DOHH2 (cell line): ENCODE results near the gene TMEM217.

Source experiments
- H3F3A ChIP-seq: fragments of 200-600 bp; sonication (generic), shearing (Covaris generic); 2 replicates; pipeline ENCODE4 v1.6.0; 2016; ENCODE audit warnings: antibody characterized with exemption, mild to moderate bottlenecking; ENCODE audit not compliant: control insufficient read depth, insufficient read depth
- H3K27ac ChIP-seq: fragments of 200-600 bp; sonication (generic); 2 replicates; pipeline ENCODE4 v1.5.1; 2014; ENCODE audit warnings: low read depth, mild to moderate bottlenecking, low read length, moderate library complexity
- H3K27me3 ChIP-seq: fragments of 200-600 bp; sonication (generic); 2 replicates; pipeline ENCODE4 v1.6.1; 2014; ENCODE audit warnings: mild to moderate bottlenecking, low read length, mixed read lengths; ENCODE audit not compliant: control insufficient read depth
- H3K36me3 ChIP-seq: fragments of 200-600 bp; sonication (generic); 2 replicates; pipeline ENCODE4 v1.6.1; 2014; ENCODE audit warnings: mild to moderate bottlenecking, low read length, moderate library complexity, mixed read lengths; ENCODE audit not compliant: control insufficient read depth
- H3K4me1 ChIP-seq: fragments of 200-600 bp; sonication (generic); 2 replicates; pipeline ENCODE4 v1.6.1; 2014; ENCODE audit warnings: mild to moderate bottlenecking, low read length, mixed read lengths; ENCODE audit not compliant: control insufficient read depth
- H3K4me2 ChIP-seq: fragments of 200-600 bp; sonication (generic); 2 replicates; pipeline ENCODE4 v1.6.0; 2014; ENCODE audit warnings: mild to moderate bottlenecking, low read length, moderate library complexity
- H3K4me3 ChIP-seq: fragments of 200-600 bp; sonication (generic); 2 replicates; pipeline ENCODE4 v1.5.1; 2014; ENCODE audit warnings: mild to moderate bottlenecking, low read length, mixed read lengths
- H3K79me2 ChIP-seq: fragments of 200-600 bp; sonication (generic); 2 replicates; pipeline ENCODE4 v1.6.1; 2014; ENCODE audit warnings: mild to moderate bottlenecking, low read length, mixed read lengths; ENCODE audit not compliant: control insufficient read depth
- H3K9me2 ChIP-seq: fragments of 200-600 bp; sonication (generic); replicated peaks from 2 replicates; pipeline ENCODE4 v1.6.1; 2014; ENCODE audit warnings: mild to moderate bottlenecking, low read length, mixed read lengths; ENCODE audit not compliant: control insufficient read depth
- H3K9me3 ChIP-seq: fragments of 200-600 bp; sonication (generic); 2 replicates; pipeline ENCODE4 v1.6.1; 2014; ENCODE audit warnings: antibody characterized with exemption, low read length, mixed read lengths; ENCODE audit not compliant: control insufficient read depth, insufficient read depth
- H4K20me1 ChIP-seq: fragments of 200-600 bp; sonication (generic); 2 replicates; pipeline ENCODE4 v1.6.0; 2014; ENCODE audit warnings: low read depth, mild to moderate bottlenecking, antibody characterized with exemption, low read length, moderate library complexity; ENCODE audit not compliant: control insufficient read depth, insufficient read depth
- EZH2phosphoT487 ChIP-seq: fragments of 200-600 bp; sonication (generic); IDR thresholded peaks from 2 replicates; pipeline ENCODE4 v1.6.1; 2017; ENCODE audit warnings: borderline replicate concordance, mild to moderate bottlenecking, antibody characterized with exemption, low read length, moderate library complexity, mixed read lengths
- TF ChIP-seq, protein P1 (sequence below): fragments of 200-600 bp; sonication (generic); IDR thresholded peaks from one replicate; pipeline ENCODE4 v1.5.1; 2014; ENCODE audit warnings: antibody characterized with exemption, mild to moderate bottlenecking, low read depth, low read length; ENCODE audit not compliant: poor library complexity, severe bottlenecking

Gene TMEM217

GRCh38 chr6:37277001-37277409, 19.1 kb upstream of the TMEM217 start:
- Histone ChIP-seq H3K4me1 (0 out of 2 replicates have a peak, but pooled peaks cover 4% of the 10 kb centered on the region), H3K79me2 (0 out of 2 replicates have a peak, but pooled peaks cover 2% of the 10 kb centered on the region), H3F3A (no peaks in the 10 kb centered on the region), H3K27me3 (no peaks in the 10 kb centered on the region), H3K36me3 (peaks cover 9% of the 10 kb centered on the region), H3K27ac (no peak overlapping the region), H3K4me2 (no peak overlapping the region), H3K9me3 (no peaks in the 10 kb centered on the region), H3K9me2 (no peaks in the 10 kb centered on the region), H4K20me1 (0 out of 2 replicates have a peak, but pooled peaks cover 4% of the 10 kb centered on the region), H3K4me3 (no peak overlapping the region)
- TF ChIP-seq, protein P1, sequence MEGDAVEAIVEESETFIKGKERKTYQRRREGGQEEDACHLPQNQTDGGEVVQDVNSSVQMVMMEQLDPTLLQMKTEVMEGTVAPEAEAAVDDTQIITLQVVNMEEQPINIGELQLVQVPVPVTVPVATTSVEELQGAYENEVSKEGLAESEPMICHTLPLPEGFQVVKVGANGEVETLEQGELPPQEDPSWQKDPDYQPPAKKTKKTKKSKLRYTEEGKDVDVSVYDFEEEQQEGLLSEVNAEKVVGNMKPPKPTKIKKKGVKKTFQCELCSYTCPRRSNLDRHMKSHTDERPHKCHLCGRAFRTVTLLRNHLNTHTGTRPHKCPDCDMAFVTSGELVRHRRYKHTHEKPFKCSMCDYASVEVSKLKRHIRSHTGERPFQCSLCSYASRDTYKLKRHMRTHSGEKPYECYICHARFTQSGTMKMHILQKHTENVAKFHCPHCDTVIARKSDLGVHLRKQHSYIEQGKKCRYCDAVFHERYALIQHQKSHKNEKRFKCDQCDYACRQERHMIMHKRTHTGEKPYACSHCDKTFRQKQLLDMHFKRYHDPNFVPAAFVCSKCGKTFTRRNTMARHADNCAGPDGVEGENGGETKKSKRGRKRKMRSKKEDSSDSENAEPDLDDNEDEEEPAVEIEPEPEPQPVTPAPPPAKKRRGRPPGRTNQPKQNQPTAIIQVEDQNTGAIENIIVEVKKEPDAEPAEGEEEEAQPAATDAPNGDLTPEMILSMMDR = no peak
- no peak for TF ChIP-seq EZH2phosphoT487

DNA sequence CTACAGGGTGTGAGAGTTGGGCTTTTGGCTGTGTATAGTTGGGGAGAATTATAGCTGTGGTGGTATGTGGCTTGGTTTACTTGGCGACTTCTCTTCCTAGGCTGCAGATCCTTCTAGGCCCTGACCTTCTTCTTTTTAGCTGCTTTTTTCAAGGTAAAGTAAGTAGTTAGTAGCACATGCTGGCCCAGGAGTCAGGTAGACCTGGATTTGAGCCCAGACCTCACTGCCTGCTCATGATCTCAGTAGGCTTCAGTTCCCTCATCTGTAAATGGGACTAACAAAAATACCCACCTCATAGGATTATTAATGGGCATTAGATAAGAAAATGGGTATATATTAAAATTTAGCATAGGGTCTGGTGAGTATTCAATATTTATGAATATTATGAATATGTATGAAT, 17.4 kb upstream of the TMEM217 start:
- no peak overlapping the region for H3K27ac ChIP-seq
- H3K4me1 ChIP-seq = 0 out of 2 replicates have a peak, but pooled peaks cover 4% of the 10 kb centered on the region
- no peaks in the 10 kb centered on the region for H3K9me3 ChIP-seq
- TF ChIP-seq, protein P1 = no peak
- TF ChIP-seq EZH2phosphoT487 = no peak
- H3K79me2 ChIP-seq = 0 out of 2 replicates have a peak, but pooled peaks cover 2% of the 10 kb centered on the region
- H3K4me3 ChIP-seq = no peak overlapping the region
- 0 out of 2 replicates have a peak, but pooled peaks cover under 1% of the 10 kb centered on the region for H4K20me1 ChIP-seq
- no peaks in the 10 kb centered on the region for H3K27me3 ChIP-seq
- H3K9me2 ChIP-seq = no peaks in the 10 kb centered on the region
- no peak overlapping the region for H3K4me2 ChIP-seq
- H3K36me3 ChIP-seq = peaks cover 12% of the 10 kb centered on the region
- H3F3A ChIP-seq = no peaks in the 10 kb centered on the region

- peaks cover 11% of the 10 kb centered on the region for H3K36me3 ChIP-seq
- H4K20me1 ChIP-seq = no peaks in the 10 kb centered on the region
- H3K9me2 ChIP-seq = no peaks in the 10 kb centered on the region
- H3K27me3 ChIP-seq = no peaks in the 10 kb centered on the region
- 0 out of 2 replicates have a peak, but pooled peaks cover 4% of the 10 kb centered on the region for H3K4me1 ChIP-seq
- H3K27ac ChIP-seq = no peak overlapping the region
- TF ChIP-seq, protein P1 = no peak
- no peak for TF ChIP-seq EZH2phosphoT487
- 0 out of 2 replicates have a peak, but pooled peaks cover 2% of the 10 kb centered on the region for H3K79me2 ChIP-seq
- no peak overlapping the region for H3K4me3 ChIP-seq
- H3K4me2 ChIP-seq = no peak overlapping the region
- no peaks in the 10 kb centered on the region for H3K9me3 ChIP-seq
- no peaks in the 10 kb centered on the region for H3F3A ChIP-seq
Measured at GRCh38 chr6:37273690-37274089, 15.7 kb upstream of the TMEM217 start.
